ENCODE data around the gene TMEM221.

TMEM221 gene

GRCh38 chr19:17406046-17406886, 42.2 kb downstream of the TMEM221 start:
- no peak for DNase-seq (ENCODE audit: low read depth in 2 of 3, low spot score in 1 of 3)

- peak in 2 of 3 donors; percentile 39 to 54 for DNase-seq (ENCODE audit: low read depth in 2 of 3, low spot score in 1 of 3)
Observed at GRCh38 chr19:17405250-17406045, 43.0 kb downstream of the TMEM221 start, which contains the start of gene BST2. Gene BST2 (minus strand): TSS chr19:17405630. CDS start chr19:17405575, 55 bp downstream.

- no peak for DNase-seq (ENCODE audit: low read depth in 2 of 3, low spot score in 1 of 3)
Observed at GRCh38 chr19:17404621-17405249, 43.7 kb downstream of the TMEM221 start.

- DNase-seq (ENCODE audit: low read depth in 2 of 3, low spot score in 1 of 3): peak in 1 of 3 donors; percentile 16
Observed at GRCh38 chr19:17404015-17404414, 44.5 kb downstream of the TMEM221 start.

GRCh38 chr19:17402982-17403855, 45.2 kb downstream of the TMEM221 start:
- peak in 2 of 3 donors; percentile 34 to 39 for DNase-seq (ENCODE audit: low read depth in 2 of 3, low spot score in 1 of 3)

GRCh38 chr19:17401628-17402027, 46.8 kb downstream of the TMEM221 start:
- no peak for DNase-seq (ENCODE audit: low read depth in 2 of 3, low spot score in 1 of 3)

- DNase-seq (ENCODE audit: low read depth in 2 of 3, low spot score in 1 of 3): no peak
Observed at GRCh38 chr19:17398902-17399527, 49.5 kb downstream of the TMEM221 start.

- peak; percentile 58 to 75 (median 65) for DNase-seq (ENCODE audit: low read depth in 2 of 3, low spot score in 1 of 3)
Observed at GRCh38 chr19:17394891-17395415, 53.5 kb downstream of the TMEM221 start.

- no peak for DNase-seq (ENCODE audit: low read depth in 2 of 3, low spot score in 1 of 3)
Observed at GRCh38 chr19:17393914-17394313, 54.6 kb downstream of the TMEM221 start, which contains the start of gene CCDC194. Gene CCDC194 (minus strand): TSS chr19:17394196. CDS start chr19:17394158, 38 bp downstream.

GRCh38 chr19:17393002-17393401, 55.5 kb downstream of the TMEM221 start:
- DNase-seq (ENCODE audit: low read depth in 2 of 3, low spot score in 1 of 3): no peak

- no peak for DNase-seq (ENCODE audit: low read depth in 2 of 3, low spot score in 1 of 3)
Observed at GRCh38 chr19:17391371-17392151, 56.9 kb downstream of the TMEM221 start.

- DNase-seq (ENCODE audit: low read depth in 2 of 3, low spot score in 1 of 3): peak; percentile 82 to 91 (median 87)
Observed at GRCh38 chr19:17390665-17391370, 57.6 kb downstream of the TMEM221 start.

- DNase-seq (ENCODE audit: low read depth in 2 of 3, low spot score in 1 of 3): no peak
Observed at GRCh38 chr19:17389957-17390664, 58.4 kb downstream of the TMEM221 start.

GRCh38 chr19:17389288-17389687, 59.2 kb downstream of the TMEM221 start:
- no peak for DNase-seq (ENCODE audit: low read depth in 2 of 3, low spot score in 1 of 3)

- peak in 2 of 3 donors; percentile 45 to 62 for DNase-seq (ENCODE audit: low read depth in 2 of 3, low spot score in 1 of 3)
Observed at GRCh38 chr19:17385878-17386611, 62.4 kb downstream of the TMEM221 start.
